Osteoblast (primary cell): ENCODE results near the gene SMG7. TPM values are rescaled to one million over a fixed set of nuclear protein-coding genes. Genes with fewer than 3 reads are reported as not detected.
A peak's percentile ranks its signal among the peaks of the same experiment; 100 is the strongest.

Experiments used
- DNase-seq: peaks from one replicate; pipeline ENCODE4 v3.0.0; 2011; ENCODE audit warnings: low spot score, mixed read lengths; ENCODE audit not compliant: insufficient read length; ENCODE audit errors: missing footprints
- H2AFZ ChIP-seq: 2 replicates; pipeline ENCODE4 v1.6.0; 2011; ENCODE audit warnings: mild to moderate bottlenecking, low read length
- H3K27ac ChIP-seq: 2 replicates; pipeline ENCODE4 v1.5.1; 2011; ENCODE audit warnings: mild to moderate bottlenecking, low read depth, low read length, moderate library complexity
- H3K27me3 ChIP-seq: 2 replicates; pipeline ENCODE4 v1.6.0; 2012; ENCODE audit warnings: mild to moderate bottlenecking, control low read depth, inconsistent platforms, low read length, moderate library complexity; ENCODE audit not compliant: insufficient read depth
- H3K36me3 ChIP-seq: 2 replicates; pipeline ENCODE4 v1.5.1; 2011; ENCODE audit warnings: mild to moderate bottlenecking, low read length, control low read depth, moderate library complexity; ENCODE audit not compliant: insufficient read depth
- H3K4me1 ChIP-seq: 2 replicates; pipeline ENCODE4 v1.5.1; 2011; ENCODE audit warnings: mild to moderate bottlenecking, low read length, control low read depth, moderate library complexity; ENCODE audit not compliant: insufficient read depth
- H3K4me2 ChIP-seq: 2 replicates; pipeline ENCODE4 v1.6.0; 2011; ENCODE audit warnings: mild to moderate bottlenecking, low read length; ENCODE audit not compliant: insufficient read depth
- H3K4me3 ChIP-seq: fragments of 200-600 bp; sonication (generic); 3 replicates; pipeline ENCODE4 v1.5.1; 2012; ENCODE audit warnings: mild to moderate bottlenecking, low read length, inconsistent platforms; ENCODE audit not compliant: insufficient read depth
- H3K79me2 ChIP-seq: 2 replicates; pipeline ENCODE4 v1.6.0; 2012; ENCODE audit warnings: mild to moderate bottlenecking, low read length, control low read depth, inconsistent platforms; ENCODE audit not compliant: insufficient read depth
- H3K9me3 ChIP-seq: 2 replicates; pipeline ENCODE4 v1.5.1; 2011; ENCODE audit warnings: low read depth, low read length, control low read depth
- H4K20me1 ChIP-seq: 2 replicates; pipeline ENCODE4 v1.6.0; 2012; ENCODE audit warnings: mild to moderate bottlenecking, low read length, control low read depth; ENCODE audit not compliant: insufficient read depth
- CTCF ChIP-seq: IDR thresholded peaks from 2 replicates; pipeline ENCODE4 v1.5.1; 2011; ENCODE audit warnings: mild to moderate bottlenecking, low read depth, low read length, moderate library complexity; ENCODE audit errors: extremely low read depth
- total RNA-seq: library from RNA; depleted of rRNA; stranded (reverse); fragments of >200 nt; gene quantifications from 2 replicates; pipeline ENCODE4 v1.2.3, GENCODE V29; 2012

The SMG7 gene
- total RNA-seq, 1 donor, result 25.0 TPM

GRCh38 chr1:183584147-183584546 is 111.8 kb downstream of the SMG7 start:
- no peaks in the 10 kb centered on the region for H3K4me1 ChIP-seq
- H3K36me3 ChIP-seq, result no peaks in the 10 kb centered on the region
- no peaks in the 10 kb centered on the region for H4K20me1 ChIP-seq
- H3K4me3 ChIP-seq, result no peak overlapping the region
- H3K4me2 ChIP-seq, result no peak overlapping the region
- TF ChIP-seq CTCF, result no peak
- H3K27me3 ChIP-seq, result no peaks in the 10 kb centered on the region
- no peaks in the 10 kb centered on the region for H3K9me3 ChIP-seq
- no peak overlapping the region for H2AFZ ChIP-seq
- DNase-seq, result no peak
- H3K79me2 ChIP-seq, result no peaks in the 10 kb centered on the region
- H3K27ac ChIP-seq, result no peak overlapping the region

- no peaks in the 10 kb centered on the region for H3K79me2 ChIP-seq
- no peak for TF ChIP-seq CTCF
- no peak overlapping the region for H3K27ac ChIP-seq
- no peaks in the 10 kb centered on the region for H3K4me1 ChIP-seq
- DNase-seq, result peak; percentile 84
- H3K27me3 ChIP-seq, result no peaks in the 10 kb centered on the region
- H3K4me2 ChIP-seq, result no peak overlapping the region
- H2AFZ ChIP-seq, result no peak overlapping the region
- no peaks in the 10 kb centered on the region for H4K20me1 ChIP-seq
- no peaks in the 10 kb centered on the region for H3K9me3 ChIP-seq
- no peak overlapping the region for H3K4me3 ChIP-seq
- H3K36me3 ChIP-seq, result no peaks in the 10 kb centered on the region
These were observed 112.7 kb downstream of the SMG7 start for GRCh38 chr1:183585038-183585437.

GRCh38 chr1:183586455-183586854 is 114.2 kb downstream of the SMG7 start:
- Histone ChIP-seq H3K4me2 (no peak overlapping the region), H3K4me1 (no peaks in the 10 kb centered on the region), H3K9me3 (no peaks in the 10 kb centered on the region), H2AFZ (no peak overlapping the region), H4K20me1 (no peaks in the 10 kb centered on the region), H3K27me3 (no peaks in the 10 kb centered on the region), H3K36me3 (no peaks in the 10 kb centered on the region), H3K79me2 (no peaks in the 10 kb centered on the region), H3K27ac (no peak overlapping the region), H3K4me3 (no peak overlapping the region)
- TF ChIP-seq CTCF, result no peak
- DNase-seq, result peak; percentile 42

- no peaks in the 10 kb centered on the region for H3K27me3 ChIP-seq
- no peak overlapping the region for H3K27ac ChIP-seq
- H2AFZ ChIP-seq, result no peak overlapping the region
- no peak overlapping the region for H3K4me2 ChIP-seq
- no peaks in the 10 kb centered on the region for H3K36me3 ChIP-seq
- H4K20me1 ChIP-seq, result no peaks in the 10 kb centered on the region
- H3K4me3 ChIP-seq, result no peak overlapping the region
- H3K4me1 ChIP-seq, result no peaks in the 10 kb centered on the region
- DNase-seq, result no peak
- no peaks in the 10 kb centered on the region for H3K79me2 ChIP-seq
- TF ChIP-seq CTCF, result no peak
- H3K9me3 ChIP-seq, result no peaks in the 10 kb centered on the region
These were observed 114.6 kb downstream of the SMG7 start for GRCh38 chr1:183586926-183587325.
